ENCODE results near the gene CCR7.

Gene CCR7

DNA sequence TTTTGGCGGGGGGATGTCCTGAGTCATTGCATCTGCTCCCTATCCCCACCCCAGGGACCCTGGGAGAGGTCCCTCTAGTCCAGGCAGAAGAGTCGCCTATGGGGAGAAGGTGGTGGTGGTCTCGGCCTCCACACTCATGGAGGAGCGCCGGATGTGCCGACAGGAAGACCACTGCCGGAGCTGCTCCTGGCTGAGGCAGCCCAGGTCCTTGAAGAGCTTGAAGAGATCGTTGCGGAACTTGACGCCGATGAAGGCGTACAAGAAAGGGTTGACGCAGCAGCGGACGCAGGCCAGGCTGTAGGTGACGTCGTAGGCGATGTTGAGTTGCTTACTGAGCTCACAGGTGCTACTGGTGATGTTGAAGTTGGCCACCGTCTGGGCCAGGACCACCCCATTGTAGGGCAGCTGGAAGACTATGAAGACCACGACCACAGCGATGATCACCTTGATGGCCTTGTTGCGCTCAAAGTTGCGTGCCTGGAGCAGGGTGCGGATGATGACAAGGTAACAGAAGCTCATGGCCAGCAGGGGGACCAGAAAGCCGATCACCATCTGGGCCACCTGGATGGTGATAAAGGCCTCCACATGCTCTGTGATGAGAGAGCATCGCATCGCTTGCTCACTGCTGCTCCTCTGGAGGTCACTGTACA is 10.5 kb downstream of the CCR7 start:
- TF ChIP-seq TAF1 (IDR thresholded peaks at IDR 0.05; ENCODE audit: low read depth) (no peak), CEBPB (IDR thresholded peaks at IDR 0.05) (no peak), CREB1 (IDR thresholded peaks at IDR 0.05; ENCODE audit: low read depth) (no peak), NFIC (IDR thresholded peaks at IDR 0.05) (no peak), YY1 (IDR thresholded peaks at IDR 0.05; ENCODE audit: low read depth) (no peak), FOXM1 (IDR thresholded peaks at IDR 0.05; ENCODE audit: borderline replicate concordance, low read depth) (no peak), TEAD4 (IDR thresholded peaks at IDR 0.05) (no peak), EGR1 (IDR thresholded peaks at IDR 0.05) (no peak), ZBTB7A (IDR thresholded peaks at IDR 0.05; ENCODE audit: low read depth) (no peak), TCF12 (IDR thresholded peaks at IDR 0.05; ENCODE audit: low read depth) (no peak)
- TF ChIP-seq, protein P1, sequence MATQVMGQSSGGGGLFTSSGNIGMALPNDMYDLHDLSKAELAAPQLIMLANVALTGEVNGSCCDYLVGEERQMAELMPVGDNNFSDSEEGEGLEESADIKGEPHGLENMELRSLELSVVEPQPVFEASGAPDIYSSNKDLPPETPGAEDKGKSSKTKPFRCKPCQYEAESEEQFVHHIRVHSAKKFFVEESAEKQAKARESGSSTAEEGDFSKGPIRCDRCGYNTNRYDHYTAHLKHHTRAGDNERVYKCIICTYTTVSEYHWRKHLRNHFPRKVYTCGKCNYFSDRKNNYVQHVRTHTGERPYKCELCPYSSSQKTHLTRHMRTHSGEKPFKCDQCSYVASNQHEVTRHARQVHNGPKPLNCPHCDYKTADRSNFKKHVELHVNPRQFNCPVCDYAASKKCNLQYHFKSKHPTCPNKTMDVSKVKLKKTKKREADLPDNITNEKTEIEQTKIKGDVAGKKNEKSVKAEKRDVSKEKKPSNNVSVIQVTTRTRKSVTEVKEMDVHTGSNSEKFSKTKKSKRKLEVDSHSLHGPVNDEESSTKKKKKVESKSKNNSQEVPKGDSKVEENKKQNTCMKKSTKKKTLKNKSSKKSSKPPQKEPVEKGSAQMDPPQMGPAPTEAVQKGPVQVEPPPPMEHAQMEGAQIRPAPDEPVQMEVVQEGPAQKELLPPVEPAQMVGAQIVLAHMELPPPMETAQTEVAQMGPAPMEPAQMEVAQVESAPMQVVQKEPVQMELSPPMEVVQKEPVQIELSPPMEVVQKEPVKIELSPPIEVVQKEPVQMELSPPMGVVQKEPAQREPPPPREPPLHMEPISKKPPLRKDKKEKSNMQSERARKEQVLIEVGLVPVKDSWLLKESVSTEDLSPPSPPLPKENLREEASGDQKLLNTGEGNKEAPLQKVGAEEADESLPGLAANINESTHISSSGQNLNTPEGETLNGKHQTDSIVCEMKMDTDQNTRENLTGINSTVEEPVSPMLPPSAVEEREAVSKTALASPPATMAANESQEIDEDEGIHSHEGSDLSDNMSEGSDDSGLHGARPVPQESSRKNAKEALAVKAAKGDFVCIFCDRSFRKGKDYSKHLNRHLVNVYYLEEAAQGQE (IDR thresholded peaks at IDR 0.05; ENCODE audit: low read depth) = no peak
- TF ChIP-seq, protein P2, sequence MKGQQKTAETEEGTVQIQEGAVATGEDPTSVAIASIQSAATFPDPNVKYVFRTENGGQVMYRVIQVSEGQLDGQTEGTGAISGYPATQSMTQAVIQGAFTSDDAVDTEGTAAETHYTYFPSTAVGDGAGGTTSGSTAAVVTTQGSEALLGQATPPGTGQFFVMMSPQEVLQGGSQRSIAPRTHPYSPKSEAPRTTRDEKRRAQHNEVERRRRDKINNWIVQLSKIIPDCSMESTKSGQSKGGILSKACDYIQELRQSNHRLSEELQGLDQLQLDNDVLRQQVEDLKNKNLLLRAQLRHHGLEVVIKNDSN (IDR thresholded peaks at IDR 0.05) = no peak

DNA sequence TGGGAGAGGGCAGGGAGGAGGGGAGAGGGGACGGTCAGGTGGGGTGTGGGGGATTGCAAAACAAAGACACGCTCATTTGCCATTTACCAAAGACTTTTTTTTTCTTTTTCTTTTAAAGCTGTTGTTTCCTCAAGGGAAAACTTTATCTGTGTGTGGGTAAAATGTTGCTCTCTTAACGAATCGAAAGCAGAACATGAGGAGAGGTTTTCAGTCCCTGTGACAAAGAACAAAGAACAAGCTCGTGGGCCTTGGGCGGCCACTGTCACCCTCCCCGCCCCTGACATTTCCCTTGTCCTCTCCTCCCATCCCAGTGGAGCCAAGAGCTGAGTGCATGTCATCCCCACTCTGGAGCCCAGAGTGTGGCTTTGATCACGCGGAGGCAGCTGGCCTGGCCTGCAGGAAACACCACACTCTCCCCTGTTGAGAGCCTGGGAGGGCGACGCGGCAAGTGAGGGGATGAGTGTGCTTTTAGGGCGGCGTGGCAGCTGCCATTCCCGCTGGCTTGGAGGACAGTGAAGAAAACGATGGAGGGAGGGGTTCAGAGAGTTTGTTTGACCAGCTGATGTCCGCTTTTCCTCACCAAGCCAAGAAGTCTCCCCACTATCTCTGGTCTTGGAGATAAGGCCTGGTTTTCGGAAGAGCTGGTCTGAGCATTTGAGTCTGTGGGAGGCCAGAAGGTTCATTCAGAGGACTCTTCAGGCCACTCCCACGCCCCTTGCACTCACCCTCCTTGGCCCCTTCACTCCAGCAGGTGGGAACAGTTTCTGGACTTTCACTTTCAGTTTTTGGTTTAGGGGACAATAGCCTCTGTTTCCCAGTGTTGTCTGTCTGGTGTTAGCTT is 11.4 kb downstream of the CCR7 start:
- TF ChIP-seq FOXM1 (IDR thresholded peaks at IDR 0.05; ENCODE audit: borderline replicate concordance, low read depth) = no peak
- TF ChIP-seq RAD21 (IDR thresholded peaks at IDR 0.05; ENCODE audit: low read depth) = no peak
- TF ChIP-seq EP300 (IDR thresholded peaks at IDR 0.05; ENCODE audit: borderline replicate concordance) = no peak
- TF ChIP-seq TCF12 (IDR thresholded peaks at IDR 0.05; ENCODE audit: low read depth) = no peak
- TF ChIP-seq, protein P1 (IDR thresholded peaks at IDR 0.05; ENCODE audit: low read depth) = no peak
- TF ChIP-seq, protein P2 (IDR thresholded peaks at IDR 0.05) = no peak
- no peak for TF ChIP-seq NFIC (IDR thresholded peaks at IDR 0.05)
- no peak for TF ChIP-seq ZBTB7A (IDR thresholded peaks at IDR 0.05; ENCODE audit: low read depth)
- TF ChIP-seq TAF1 (IDR thresholded peaks at IDR 0.05; ENCODE audit: low read depth) = no peak
- TF ChIP-seq CEBPB (IDR thresholded peaks at IDR 0.05) = no peak
- TF ChIP-seq TEAD4 (IDR thresholded peaks at IDR 0.05) = no peak

DNA sequence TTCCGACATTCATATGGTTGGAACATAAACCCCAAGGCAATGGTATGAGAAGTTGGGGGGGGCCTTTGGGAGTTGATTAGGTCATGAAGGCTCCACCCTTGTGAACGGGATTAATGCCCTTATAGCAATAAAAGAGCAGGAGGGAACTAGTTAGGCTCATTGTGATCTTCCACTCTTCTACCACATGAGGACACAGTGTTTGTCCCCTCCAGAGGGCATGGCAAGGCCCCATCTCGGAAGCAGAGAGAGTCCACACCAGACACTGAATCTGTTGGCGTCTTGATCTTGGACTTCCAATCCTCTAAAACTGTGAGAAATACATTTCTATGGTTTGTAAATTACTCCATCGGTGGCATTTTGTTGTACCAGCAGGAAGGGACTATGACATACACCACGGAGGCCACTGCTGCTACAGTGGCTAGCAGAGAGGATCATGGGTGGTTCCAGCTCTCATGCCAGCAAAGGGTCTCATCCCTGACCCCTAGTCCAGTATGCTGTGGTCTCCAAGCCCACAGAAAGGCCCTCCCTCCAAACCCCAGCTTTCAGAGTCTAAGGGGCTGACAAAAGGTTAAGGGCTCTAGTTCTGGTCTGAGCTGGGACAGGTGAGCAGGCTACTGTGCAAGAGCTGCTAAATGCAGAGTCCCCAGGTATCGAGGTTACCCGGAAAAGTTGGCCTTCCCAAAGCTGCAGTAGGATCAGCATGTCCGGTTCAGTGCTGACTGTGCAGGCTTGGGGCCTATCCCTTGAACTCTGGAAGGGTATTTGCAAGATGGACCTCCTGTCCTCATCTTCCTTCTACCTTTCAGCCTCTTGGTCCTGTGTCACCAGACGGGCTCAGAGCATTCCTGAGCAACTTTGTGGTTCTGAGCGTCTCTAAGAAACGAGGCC is 12.2 kb downstream of the CCR7 start:
- TF ChIP-seq FOXM1 (IDR thresholded peaks at IDR 0.05; ENCODE audit: borderline replicate concordance, low read depth) (no peak), CEBPB (IDR thresholded peaks at IDR 0.05) (no peak), TCF12 (IDR thresholded peaks at IDR 0.05; ENCODE audit: low read depth) (no peak)
- TF ChIP-seq, protein P1 (IDR thresholded peaks at IDR 0.05; ENCODE audit: low read depth) = no peak
- TF ChIP-seq, protein P2 (IDR thresholded peaks at IDR 0.05) = no peak

Data from Ishikawa (cell line).